Stimulated activated naive CD4-positive, alpha-beta T cell treated with Interleukin-2 at 50 U/mL for 16 hours (primary cell): ENCODE results near the gene MICU1.
"Not testable (repeated sequence)": the region's sequence is repeated elsewhere in the genome, so short reads cannot be mapped to it uniquely, and the experiment has no call there.

Experiments used
- DNase-seq: peaks from one replicate; lab custom pipeline; 2025; lab: John Stamatoyannopoulos, UW

MICU1 gene

DNA sequence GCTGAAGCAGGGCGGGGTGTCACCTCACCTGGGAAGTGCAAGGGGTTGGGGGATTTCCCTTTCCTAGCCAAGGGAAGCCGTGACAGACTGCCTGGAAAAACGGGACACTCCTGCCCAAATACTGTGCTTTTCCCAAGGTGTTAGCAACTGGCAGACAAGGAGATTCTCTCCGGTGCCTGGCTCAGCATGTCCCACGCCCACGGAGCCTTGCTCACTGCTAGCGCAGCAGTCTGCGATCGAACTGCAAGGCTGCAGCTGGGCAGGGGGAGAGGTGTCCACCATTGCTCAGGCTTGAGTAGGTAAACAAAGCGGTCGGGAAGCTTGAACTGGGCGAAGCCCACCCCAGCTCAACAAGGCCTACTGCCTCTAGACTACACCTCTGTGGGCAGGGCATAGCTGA lies 190.3 kb downstream of the MICU1 start:
- no peak for DNase-seq

DNA sequence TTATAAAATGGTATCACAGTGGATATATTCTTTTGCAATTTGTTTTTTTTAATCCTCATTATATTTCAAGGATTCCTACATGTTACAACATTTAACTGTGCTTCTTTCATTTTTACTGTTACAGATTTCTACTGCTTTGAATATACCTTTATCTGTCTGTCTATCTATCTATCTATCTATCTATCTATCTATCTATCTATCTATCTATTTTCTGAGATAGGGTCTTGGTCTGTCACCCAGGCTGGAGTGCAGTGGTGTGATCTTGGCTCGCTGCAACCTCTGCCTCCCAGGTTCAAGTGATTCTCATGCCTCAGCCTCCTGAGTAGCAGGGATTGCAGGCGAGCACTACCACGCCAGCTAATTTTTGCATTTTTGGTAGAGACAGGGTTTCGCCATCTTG lies 194.9 kb downstream of the MICU1 start:
- not testable (repeated sequence) for DNase-seq

GRCh38 chr10:72429931-72430330 lies 195.9 kb downstream of the MICU1 start:
- DNase-seq: no peak

DNA sequence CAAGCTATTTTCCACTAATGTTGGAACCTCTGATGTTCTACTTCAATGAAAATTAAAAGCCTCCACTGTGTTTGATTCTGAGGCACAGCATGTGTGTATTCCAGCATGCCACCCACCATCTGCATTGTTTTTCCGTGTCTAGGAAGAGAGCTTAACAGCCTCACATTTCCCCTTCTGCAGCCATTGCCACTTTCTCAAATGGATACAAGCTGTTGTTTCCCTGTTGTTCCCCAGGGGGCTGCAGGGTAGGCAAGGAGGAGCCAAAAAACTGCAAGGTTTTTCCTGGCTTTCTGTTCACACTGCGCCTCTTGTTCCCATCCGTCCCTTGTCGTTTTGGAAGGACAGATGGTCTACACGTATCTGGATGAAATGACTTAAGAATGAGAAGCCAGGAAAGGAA lies 198.9 kb downstream of the MICU1 start:
- DNase-seq: no peak

DNA sequence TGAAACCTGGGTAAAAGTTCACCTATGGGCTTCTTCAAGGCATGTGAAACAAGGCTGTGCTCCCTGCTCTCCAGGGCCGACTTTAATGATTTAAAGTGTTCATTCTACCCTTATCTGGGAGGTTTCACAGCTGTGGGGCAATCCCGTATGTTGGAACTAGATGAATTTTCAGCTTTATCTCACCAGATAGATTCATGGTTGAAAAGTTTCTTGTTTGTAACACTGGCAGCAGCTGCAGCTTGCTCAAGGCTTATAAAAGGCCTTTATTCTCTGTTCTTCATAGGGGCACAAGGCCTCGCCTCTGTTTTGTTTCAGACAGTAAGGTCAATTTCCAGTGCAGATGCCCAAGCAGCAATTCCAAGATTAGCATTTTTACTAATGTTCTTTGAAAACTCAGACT lies 200.7 kb downstream of the MICU1 start:
- DNase-seq: no peak

- no peak for DNase-seq
Measured at GRCh38 chr10:72424561-72424960, 201.3 kb downstream of the MICU1 start.

GRCh38 chr10:72423426-72423825 lies 202.5 kb downstream of the MICU1 start:
- DNase-seq: no peak

DNA sequence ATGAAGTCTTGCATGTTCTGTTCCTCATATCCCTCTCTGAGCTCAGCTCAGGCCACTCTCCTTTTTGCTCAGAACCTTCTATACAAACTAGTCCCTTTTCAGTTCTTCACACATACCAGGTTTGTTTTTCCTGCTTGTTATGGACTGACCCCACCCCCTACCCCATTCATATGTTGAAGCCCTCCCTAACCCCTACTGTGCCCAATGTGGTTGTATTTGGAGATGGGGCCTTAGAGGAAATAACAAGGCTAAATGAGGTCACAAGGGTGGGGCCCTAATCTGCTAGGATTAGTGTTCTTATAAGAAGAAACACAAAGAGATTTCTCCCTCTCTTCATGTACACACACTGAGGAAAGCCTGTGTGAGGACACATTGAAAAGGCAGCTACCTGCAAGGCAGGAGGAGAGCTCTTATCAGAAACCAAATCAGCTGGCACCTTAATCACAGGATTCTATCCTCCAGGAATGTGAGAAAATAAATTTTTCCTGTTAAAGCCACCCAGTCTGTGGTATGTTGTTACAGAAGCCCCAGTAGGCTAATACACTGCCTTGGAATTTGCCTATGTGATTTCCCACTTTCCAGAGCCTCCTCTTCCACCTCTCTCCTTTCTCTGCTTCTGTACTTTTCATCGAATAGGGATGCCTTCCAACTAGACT lies 203.9 kb downstream of the MICU1 start:
- no peak for DNase-seq

GRCh38 chr10:72419241-72419640 lies 206.6 kb downstream of the MICU1 start:
- DNase-seq: no peak

GRCh38 chr10:72418679-72419078 lies 207.2 kb downstream of the MICU1 start:
- DNase-seq: no peak

GRCh38 chr10:72417971-72418370 lies 207.9 kb downstream of the MICU1 start:
- DNase-seq: no peak

GRCh38 chr10:72416661-72417060 lies 209.2 kb downstream of the MICU1 start:
- DNase-seq: no peak

DNA sequence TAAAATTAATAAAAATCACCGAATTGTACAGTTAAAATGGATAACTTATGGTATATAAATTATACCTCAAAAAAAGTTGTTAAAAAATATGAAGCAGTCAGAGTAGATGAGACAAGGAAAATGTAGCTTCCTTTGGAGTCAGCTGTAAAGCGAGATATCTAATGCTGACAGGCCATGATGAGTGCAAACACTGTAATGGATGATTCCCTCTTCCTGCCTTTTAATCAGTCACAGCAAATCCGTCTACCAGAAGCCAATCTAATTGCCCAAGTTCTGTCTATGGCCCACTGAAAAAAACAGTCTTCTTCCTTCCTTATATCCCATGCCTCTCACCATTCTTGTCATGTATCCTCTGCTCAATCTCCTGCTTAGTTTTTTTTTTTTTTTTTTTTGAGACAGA lies 211.2 kb downstream of the MICU1 start:
- no peak for DNase-seq

GRCh38 chr10:72409167-72409566 lies 216.7 kb downstream of the MICU1 start:
- DNase-seq: no peak

GRCh38 chr10:72407927-72408600 lies 217.8 kb downstream of the MICU1 start:
- DNase-seq: no peak

DNA sequence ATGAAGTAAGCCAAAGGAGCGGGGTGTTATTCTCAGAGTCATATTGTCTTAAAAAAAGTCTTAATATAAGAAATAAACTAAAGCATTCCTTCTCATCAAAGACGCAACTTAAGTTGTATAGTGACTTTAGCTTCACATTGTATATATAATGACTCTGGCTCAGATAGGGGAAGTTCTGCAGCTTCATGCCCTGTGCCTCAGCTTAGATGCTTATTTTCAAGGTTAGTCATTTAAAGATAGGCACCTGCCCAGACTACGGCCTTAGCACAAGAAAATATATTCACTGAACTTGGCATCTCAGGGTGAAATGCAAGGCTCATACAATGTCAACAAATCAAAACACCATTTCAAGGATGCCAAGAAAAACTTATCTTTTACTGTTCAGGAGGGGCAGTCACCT lies 218.4 kb downstream of the MICU1 start:
- DNase-seq: no peak

GRCh38 chr10:72395581-72395980 lies 230.3 kb downstream of the MICU1 start:
- not testable (repeated sequence) for DNase-seq

DNA sequence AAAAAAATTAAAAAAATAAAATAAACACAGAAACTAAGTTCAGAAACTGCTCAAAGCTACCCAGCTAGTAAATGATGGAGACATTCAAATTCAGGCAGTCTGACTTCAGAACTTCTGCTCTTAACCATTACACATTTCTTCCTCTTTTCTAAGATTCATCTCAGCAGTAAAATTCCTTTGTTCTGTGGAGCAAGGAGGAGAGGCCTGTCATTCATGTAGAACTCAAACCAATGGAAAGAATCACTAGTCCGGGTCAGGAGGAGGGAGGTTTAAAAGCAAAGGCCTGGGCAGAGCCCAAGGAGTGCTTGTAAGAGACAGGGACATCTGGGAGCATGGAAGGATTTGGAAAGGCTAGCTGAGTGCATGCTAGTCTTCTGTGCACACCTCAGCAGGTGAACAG lies 233.3 kb downstream of the MICU1 start:
- DNase-seq: no peak

GRCh38 chr10:72390764-72391163 lies 235.1 kb downstream of the MICU1 start:
- DNase-seq: no peak

DNA sequence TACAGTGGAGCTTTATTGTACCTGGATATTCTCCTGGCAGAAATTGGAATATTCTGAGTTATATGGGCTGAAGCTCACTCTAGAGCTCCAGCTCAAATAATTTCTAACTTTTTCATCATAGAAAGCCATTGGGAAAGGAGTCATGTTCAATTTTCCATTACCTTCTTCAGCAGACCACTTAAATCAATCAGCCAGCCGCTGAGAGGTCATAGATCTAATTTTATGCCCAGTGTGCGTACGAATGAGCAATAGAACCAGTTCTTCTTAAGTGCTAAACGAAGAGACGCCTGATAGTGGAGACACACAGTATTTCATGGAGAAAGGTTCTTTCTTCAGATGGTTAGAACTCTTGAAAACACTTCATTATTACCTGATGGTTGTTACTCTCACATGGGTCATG lies 236.2 kb downstream of the MICU1 start:
- no peak for DNase-seq

- no peak for DNase-seq
Measured at GRCh38 chr10:72389014-72389413, 236.9 kb downstream of the MICU1 start.

DNA sequence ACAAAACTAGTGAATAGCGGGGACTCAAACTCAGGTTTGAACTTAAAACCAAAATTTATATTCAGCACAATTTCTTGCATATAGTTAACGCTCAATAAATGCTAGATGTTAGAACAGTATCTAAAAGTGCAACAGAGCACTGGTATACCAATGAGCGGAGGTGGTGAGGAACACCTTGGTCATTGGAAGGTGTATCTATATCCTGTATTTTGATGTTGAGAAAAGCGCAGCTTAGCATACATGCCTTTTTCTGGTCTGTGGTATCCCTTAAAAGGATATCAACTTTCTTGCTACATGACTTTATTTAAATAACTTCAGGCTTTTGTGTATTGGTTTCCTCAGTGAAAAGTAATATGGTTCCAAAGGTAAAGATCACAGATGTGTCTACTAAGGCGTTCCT lies 237.8 kb downstream of the MICU1 start:
- no peak for DNase-seq

GRCh38 chr10:72386916-72387586 lies 238.8 kb downstream of the MICU1 start:
- DNase-seq: no peak
